T-helper 17 cell (primary cell): ENCODE data around the gene MAGEA6. TPM values are rescaled to one million over a fixed set of nuclear protein-coding genes. Genes with fewer than 3 reads are reported as not detected.

Experiments used
- total RNA-seq, 4 donors: library from RNA in 2 of 4; stranded (reverse) in 2 of 4; gene quantifications; one replicate each; pipeline ENCODE4 v1.2.3 and lab custom pipeline; 2022 to 2026

Gene MAGEA6
- total RNA-seq, 2 donors from 2014 or later, result not detected

Other genes starting within 250 kb of the MAGEA6 start
- gene GABRQ, start 131.8 kb downstream of the MAGEA6 start, total RNA-seq, result not detected
- not detected for gene MAGEA3, start 70.9 kb downstream of the MAGEA6 start, total RNA-seq
- not detected for gene CSAG2, start 60.4 kb downstream of the MAGEA6 start, total RNA-seq
- gene MAGEA2B, start 55.1 kb downstream of the MAGEA6 start, total RNA-seq, result not detected
- not detected for gene CSAG1, start 36.0 kb downstream of the MAGEA6 start, total RNA-seq
- not detected for gene MAGEA12, start 35.9 kb downstream of the MAGEA6 start, total RNA-seq
- gene MAGEA2, start 15.8 kb downstream of the MAGEA6 start, total RNA-seq, result not detected
- gene CSAG3, start 10.5 kb downstream of the MAGEA6 start, total RNA-seq, result not detected
- 1 to 10 TPM; 7.5 to 9.4 TPM for gene CETN2, start 61.1 kb upstream of the MAGEA6 start, total RNA-seq
- gene NSDHL, start 61.4 kb upstream of the MAGEA6 start, total RNA-seq, result 1 to 10 TPM; 4.3 to 5.3 TPM
- gene ZNF185, start 128.4 kb upstream of the MAGEA6 start, total RNA-seq, result 10 to 100 TPM in 1 of 2 donors, 1 to 10 TPM in 1; 2.7 to 40.2 TPM
- under 1 TPM; 0.07 to 0.16 TPM for gene PNMA5, start 224.4 kb upstream of the MAGEA6 start, total RNA-seq